ENCODE measurements around the gene TNIK. TPM values are rescaled to one million over a fixed set of nuclear protein-coding genes. Genes with fewer than 3 reads are reported as not detected.
A peak's percentile ranks its signal among the peaks of the same experiment; 100 is the strongest.

The TNIK gene
- total RNA-seq, 4 donors from 2014 or later = 32.9 to 52.0 (median 40.2) TPM

DNA sequence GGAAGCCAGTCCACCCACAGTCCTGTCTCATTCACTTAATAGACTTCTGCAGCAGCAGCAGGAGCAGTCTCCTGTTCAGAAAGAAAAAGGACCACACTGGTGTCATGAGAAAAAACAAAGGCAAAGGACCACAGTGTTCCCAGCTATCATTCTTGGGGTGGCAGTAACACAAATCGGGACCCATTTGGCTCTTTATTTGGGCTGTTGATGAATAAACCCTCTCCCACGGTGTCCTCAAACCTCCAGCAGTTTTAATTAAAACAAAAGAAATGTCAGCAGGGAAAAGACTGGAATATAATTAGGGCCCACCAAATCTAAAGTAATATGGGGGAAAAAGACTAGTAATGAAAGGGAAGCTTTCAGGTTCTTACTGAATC, 223.2 kb downstream of the TNIK start:
- intact Hi-C loops (cut with DNase I; ENCODE audit: low total_unique reads) (no loop called here), in situ Hi-C loops (cut with MboI; ENCODE audit: low pct_ligation_motif_present in 1 of 4, low pct_unique_long_range_greater_than_20kb in 1 of 4, low sequenced_read_pairs in 3 of 4) (no loop called here)
- 96 to 100% methylated on average over 2 of the region's 2 CpGs for WGBS, 2 donors (ENCODE audit: low coverage in 1 of 2)
- no peak overlapping the region for H3K27ac ChIP-seq
- H3K27me3 ChIP-seq = no peaks in the 10 kb centered on the region
- peaks cover 0 to 4% (median 0%) of the 10 kb centered on the region in 4 donors for H3K4me1 ChIP-seq
- H3K9me3 ChIP-seq = no peaks in the 10 kb centered on the region
- DNase-seq = no peak
- H3K36me3 ChIP-seq = no peaks in the 10 kb centered on the region
- no peak for TF ChIP-seq EP300 (IDR thresholded peaks at IDR 0.05; ENCODE audit: low read depth)
- TF ChIP-seq POLR2A (IDR thresholded peaks at IDR 0.05) = no peak
- TF ChIP-seq, protein P1, sequence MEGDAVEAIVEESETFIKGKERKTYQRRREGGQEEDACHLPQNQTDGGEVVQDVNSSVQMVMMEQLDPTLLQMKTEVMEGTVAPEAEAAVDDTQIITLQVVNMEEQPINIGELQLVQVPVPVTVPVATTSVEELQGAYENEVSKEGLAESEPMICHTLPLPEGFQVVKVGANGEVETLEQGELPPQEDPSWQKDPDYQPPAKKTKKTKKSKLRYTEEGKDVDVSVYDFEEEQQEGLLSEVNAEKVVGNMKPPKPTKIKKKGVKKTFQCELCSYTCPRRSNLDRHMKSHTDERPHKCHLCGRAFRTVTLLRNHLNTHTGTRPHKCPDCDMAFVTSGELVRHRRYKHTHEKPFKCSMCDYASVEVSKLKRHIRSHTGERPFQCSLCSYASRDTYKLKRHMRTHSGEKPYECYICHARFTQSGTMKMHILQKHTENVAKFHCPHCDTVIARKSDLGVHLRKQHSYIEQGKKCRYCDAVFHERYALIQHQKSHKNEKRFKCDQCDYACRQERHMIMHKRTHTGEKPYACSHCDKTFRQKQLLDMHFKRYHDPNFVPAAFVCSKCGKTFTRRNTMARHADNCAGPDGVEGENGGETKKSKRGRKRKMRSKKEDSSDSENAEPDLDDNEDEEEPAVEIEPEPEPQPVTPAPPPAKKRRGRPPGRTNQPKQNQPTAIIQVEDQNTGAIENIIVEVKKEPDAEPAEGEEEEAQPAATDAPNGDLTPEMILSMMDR (IDR thresholded peaks at IDR 0.05) = no peak
- no peak for TF ChIP-seq POLR2AphosphoS5 (IDR thresholded peaks at IDR 0.05)
- H3K4me3 ChIP-seq = no peak overlapping the region

- no peak for DNase-seq
- in situ Hi-C loops (cut with MboI; ENCODE audit: low pct_ligation_motif_present in 1 of 4, low pct_unique_long_range_greater_than_20kb in 1 of 4, low sequenced_read_pairs in 3 of 4) (no loop called here), intact Hi-C loops (cut with DNase I; ENCODE audit: low total_unique reads) (no loop called here)
- WGBS, 2 donors (ENCODE audit: low coverage in 1 of 2) = 78 to 93% methylated on average over 6 to 8 of the region's 8 CpGs
- H3K27ac ChIP-seq = peak overlapping the region in 1 of 4 donors; percentile 13
- no peaks in the 10 kb centered on the region for H3K9me3 ChIP-seq
- no peaks in the 10 kb centered on the region for H3K27me3 ChIP-seq
- TF ChIP-seq, protein P1 (IDR thresholded peaks at IDR 0.05) = no peak
- no peak for TF ChIP-seq POLR2AphosphoS5 (IDR thresholded peaks at IDR 0.05)
- TF ChIP-seq EP300 (IDR thresholded peaks at IDR 0.05; ENCODE audit: low read depth) = no peak
- TF ChIP-seq POLR2A (IDR thresholded peaks at IDR 0.05) = no peak
- H3K4me1 ChIP-seq = peaks cover 0 to 4% (median 0%) of the 10 kb centered on the region in 4 donors
- no peak overlapping the region for H3K4me3 ChIP-seq
- no peaks in the 10 kb centered on the region for H3K36me3 ChIP-seq
These were observed 223.8 kb downstream of the TNIK start for GRCh38 chr3:171236265-171237008.

DNA sequence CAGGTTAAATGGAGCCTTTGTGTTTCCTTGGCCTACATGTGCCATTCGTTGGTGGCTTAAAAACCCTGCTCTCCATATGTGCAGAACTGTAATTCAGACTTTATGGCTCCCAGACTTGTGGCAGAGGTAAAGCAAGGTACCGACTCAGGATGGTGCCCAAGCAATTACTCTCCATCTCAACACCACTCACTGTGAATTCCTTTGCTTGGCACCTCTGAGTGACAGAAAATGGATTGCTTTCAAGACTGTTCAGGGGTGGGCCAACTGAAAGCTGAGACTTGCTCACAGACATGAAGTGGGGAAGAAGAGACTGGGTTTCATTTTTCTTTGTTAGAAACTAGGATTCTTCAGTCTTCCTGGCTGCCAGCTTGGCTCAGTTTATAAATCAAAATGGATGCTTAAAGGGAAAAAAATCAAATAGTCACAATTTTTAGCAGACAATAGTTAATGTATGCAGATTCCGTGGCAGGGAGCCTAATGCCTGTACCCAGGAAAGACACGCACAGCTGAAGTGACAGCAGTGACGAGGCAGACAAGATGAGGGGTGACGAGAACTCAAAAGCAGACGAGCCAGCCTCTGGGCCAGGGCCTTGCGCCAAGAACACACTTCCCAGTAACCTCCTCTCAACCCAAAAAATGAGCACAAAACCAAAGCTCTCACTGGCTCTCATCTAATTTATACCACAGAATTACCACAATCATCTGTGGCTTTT, 225.8 kb downstream of the TNIK start:
- H3K27ac ChIP-seq = no peak overlapping the region
- no peaks in the 10 kb centered on the region for H3K27me3 ChIP-seq
- H3K36me3 ChIP-seq = no peaks in the 10 kb centered on the region
- DNase-seq = no peak
- H3K9me3 ChIP-seq = no peaks in the 10 kb centered on the region
- no peak for TF ChIP-seq EP300 (IDR thresholded peaks at IDR 0.05; ENCODE audit: low read depth)
- TF ChIP-seq, protein P1 (IDR thresholded peaks at IDR 0.05) = no peak
- TF ChIP-seq POLR2AphosphoS5 (IDR thresholded peaks at IDR 0.05) = no peak
- peaks cover 0 to 4% (median 0%) of the 10 kb centered on the region in 4 donors for H3K4me1 ChIP-seq
- 88 to 90% methylated on average over 6 to 8 of the region's 8 CpGs for WGBS, 2 donors (ENCODE audit: low coverage in 1 of 2)
- no peak overlapping the region for H3K4me3 ChIP-seq
- in situ Hi-C loops (cut with MboI; ENCODE audit: low pct_ligation_motif_present in 1 of 4, low pct_unique_long_range_greater_than_20kb in 1 of 4, low sequenced_read_pairs in 3 of 4) = no loop called here
- intact Hi-C loops (cut with DNase I; ENCODE audit: low total_unique reads) = no loop called here

DNA sequence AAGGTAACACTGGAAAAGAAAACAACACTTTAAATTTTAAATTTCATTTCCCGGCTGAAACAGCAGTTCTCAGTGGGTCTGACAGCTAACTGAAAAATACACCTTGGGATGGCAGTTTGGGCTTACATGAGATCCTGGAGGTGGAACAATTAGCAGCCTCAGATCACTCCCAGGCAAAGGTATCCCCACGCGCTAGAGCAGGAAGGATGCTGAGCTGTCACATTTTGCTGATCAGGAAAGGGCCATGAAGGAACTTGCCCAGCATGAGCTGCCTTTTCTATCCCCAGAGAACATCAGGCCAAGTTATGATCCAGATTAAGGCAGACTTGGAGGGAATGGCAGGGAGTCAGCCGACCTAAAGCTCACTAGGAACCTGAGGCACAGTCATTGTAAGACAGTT, 228.8 kb downstream of the TNIK start:
- TF ChIP-seq POLR2A (IDR thresholded peaks at IDR 0.05) (no peak), EP300 (IDR thresholded peaks at IDR 0.05; ENCODE audit: low read depth) (no peak), POLR2AphosphoS5 (IDR thresholded peaks at IDR 0.05) (no peak)
- TF ChIP-seq, protein P1 (IDR thresholded peaks at IDR 0.05) = no peak
- DNase-seq = no peak
- in situ Hi-C loops (cut with MboI; ENCODE audit: low pct_ligation_motif_present in 1 of 4, low pct_unique_long_range_greater_than_20kb in 1 of 4, low sequenced_read_pairs in 3 of 4) (no loop called here), intact Hi-C loops (cut with DNase I; ENCODE audit: low total_unique reads) (no loop called here)
- 94 to 100% methylated on average over 1 to 4 of the region's 4 CpGs for WGBS, 2 donors (ENCODE audit: low coverage in 1 of 2)
- no peak overlapping the region for H3K4me3 ChIP-seq
- no peaks in the 10 kb centered on the region for H3K36me3 ChIP-seq
- H3K27me3 ChIP-seq = no peaks in the 10 kb centered on the region
- no peaks in the 10 kb centered on the region for H3K4me1 ChIP-seq
- H3K27ac ChIP-seq = no peak overlapping the region
- H3K9me3 ChIP-seq = no peaks in the 10 kb centered on the region
